Hair follicle dermal papilla cell (primary cell): ENCODE measurements around the gene KRT222. TPM values are rescaled to one million over a fixed set of nuclear protein-coding genes. Genes with fewer than 3 reads are reported as not detected.

Experiments
- total RNA-seq: library from RNA; depleted of rRNA; stranded (reverse); fragments of >200 nt; gene quantifications from 2 replicates; pipeline ENCODE4 v1.2.3, GENCODE V29; 2012

KRT222 gene
- total RNA-seq: not detected in 2 replicates

DNA sequence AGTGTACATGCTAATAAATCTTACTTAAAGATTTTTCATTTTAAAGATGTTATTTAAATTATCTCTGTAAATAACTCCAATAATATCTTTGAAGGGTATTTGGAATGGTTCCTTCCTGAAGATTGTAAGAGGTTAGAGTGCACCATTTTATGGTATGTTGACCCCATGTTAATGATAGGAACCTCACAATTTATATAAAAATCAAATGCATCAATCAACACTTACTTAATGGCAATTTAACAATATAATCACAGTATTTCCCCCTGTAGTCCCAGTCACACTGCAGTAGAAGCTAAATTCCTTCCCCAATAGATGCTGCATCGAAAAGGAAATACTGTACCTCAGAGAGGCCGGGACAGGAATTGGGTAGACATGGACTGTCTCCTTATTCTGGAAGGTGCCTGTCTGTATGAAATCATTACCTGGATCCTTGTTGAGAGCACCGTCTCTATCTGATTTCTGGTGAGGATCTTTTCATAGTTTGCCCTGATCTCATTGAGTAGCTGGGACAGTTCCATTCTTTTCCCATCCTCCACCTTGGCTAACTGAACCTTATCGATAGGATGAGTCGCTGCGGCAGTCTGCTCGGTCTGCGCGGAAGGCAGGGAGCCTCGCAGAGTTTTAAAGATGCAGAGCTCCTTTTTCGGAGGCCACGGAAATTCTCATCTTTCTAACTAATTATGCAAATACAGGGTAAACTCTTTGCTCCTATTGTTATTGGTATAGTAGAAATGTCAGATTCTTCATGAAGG is at the start of gene KRT222:
KRT222 (minus strand) TSS at position 596 of the 752 bp plus-strand sequence; CDS start at position 518, 78 bp downstream.

DNA sequence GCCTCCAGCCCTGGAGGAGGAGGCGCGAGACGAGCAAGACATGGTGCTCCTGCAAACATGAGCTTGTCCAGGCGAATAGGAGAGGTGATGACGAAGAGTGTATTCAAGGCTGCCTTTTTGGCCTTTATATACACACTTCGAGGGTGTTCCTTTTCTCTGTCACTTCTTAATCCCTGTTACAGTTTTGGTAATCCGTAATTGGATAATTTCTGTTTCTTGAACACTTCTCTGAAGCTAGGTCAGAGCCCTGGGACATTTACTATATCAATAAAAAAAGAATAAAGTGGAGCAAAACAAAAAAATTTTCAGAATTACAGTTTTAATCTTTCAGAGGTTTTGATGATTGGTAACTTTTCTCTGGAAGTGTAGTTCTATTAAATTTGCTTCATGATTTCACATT is 38.7 kb upstream of the KRT222 start, which contains the start of gene KRT24:
KRT24 (minus strand) TSS at position 101 of the 400 bp plus-strand sequence; CDS start at position 42, 59 bp downstream.

DNA sequence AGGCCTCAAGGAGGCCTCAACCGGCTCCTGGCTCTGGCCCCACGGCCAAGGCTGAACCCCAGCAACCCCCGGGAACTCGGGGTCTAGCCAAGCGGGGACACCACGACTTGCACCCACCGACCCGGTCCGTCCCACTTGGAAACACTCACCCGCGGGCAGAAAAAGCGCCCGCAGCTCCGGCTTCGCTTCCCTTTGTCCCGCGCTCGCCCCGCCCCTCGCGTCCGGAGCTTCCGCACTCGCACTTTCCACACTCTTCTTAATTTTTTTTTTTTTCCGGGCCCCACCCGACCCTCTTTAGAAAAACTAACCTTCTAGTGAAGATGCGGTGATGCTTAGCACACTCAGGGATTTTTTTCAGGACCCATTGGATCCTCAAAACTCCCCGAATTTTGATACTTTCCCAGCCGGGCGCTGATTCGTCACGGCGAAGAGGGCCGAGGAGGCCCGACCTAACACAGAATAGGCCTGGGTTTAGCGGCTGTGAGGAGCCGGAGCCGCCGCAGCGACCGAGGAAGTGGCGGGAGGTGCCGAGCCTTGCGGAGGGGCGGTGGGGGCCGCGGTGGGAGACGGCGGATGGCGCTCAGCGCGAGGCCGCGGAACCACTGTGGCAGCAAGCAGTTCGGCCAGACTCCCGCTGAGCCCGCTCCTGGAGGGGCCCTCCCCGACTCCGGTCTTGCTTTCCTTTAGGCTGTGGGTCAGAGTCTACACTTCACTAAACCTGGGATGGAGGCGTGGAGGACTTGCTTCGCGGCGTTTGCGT is 17.2 kb downstream of the KRT222 start, which contains the start of gene SMARCE1:
SMARCE1 (minus strand) TSS at position 195 of the 760 bp plus-strand sequence. CDS start 2,016 bp downstream, outside the sequence.

Other genes starting within 250 kb of the KRT222 start
- 6.8 and 8.4 TPM in 2 replicates for gene TOP2A, start 247.3 kb downstream of the KRT222 start, total RNA-seq
- gene IGFBP4, start 221.7 kb downstream of the KRT222 start, total RNA-seq: 168 and 230 TPM in 2 replicates
- gene TNS4, start 163.6 kb downstream of the KRT222 start, total RNA-seq: 0.24 and 0.32 TPM in 2 replicates
- not detected in 2 replicates for gene CCR7, start 99.7 kb downstream of the KRT222 start, total RNA-seq
- 90.9 and 91.8 TPM in 2 replicates for gene SMARCE1, start 17.4 kb downstream of the KRT222 start, total RNA-seq
- not detected in 2 replicates for gene KRT24, start 38.6 kb upstream of the KRT222 start, total RNA-seq
- not detected in 2 replicates for gene KRT25, start 90.2 kb upstream of the KRT222 start, total RNA-seq
- not detected in 2 replicates for gene KRT26, start 107.0 kb upstream of the KRT222 start, total RNA-seq
- gene KRT27, start 117.4 kb upstream of the KRT222 start, total RNA-seq: not detected in 2 replicates
- gene KRT28, start 134.8 kb upstream of the KRT222 start, total RNA-seq: not detected in 2 replicates
- 2.1 and 3.4 TPM in 2 replicates for gene KRT10, start 157.4 kb upstream of the KRT222 start, total RNA-seq
- not detected in 2 replicates for gene KRT12, start 202.0 kb upstream of the KRT222 start, total RNA-seq
- not detected in 2 replicates for gene KRT20, start 220.1 kb upstream of the KRT222 start, total RNA-seq